Fibroblast of the aortic adventitia (primary cell): ENCODE results near the gene IL21R. TPM values are rescaled to one million over a fixed set of nuclear protein-coding genes. Genes with fewer than 3 reads are reported as not detected.

Experiments
- DNase-seq: peaks from one replicate; pipeline ENCODE4 v3.0.0-alpha.2; 2010; ENCODE audit warnings: low read depth
- H3K4me3 ChIP-seq: 2 replicates; pipeline ENCODE4 v1.5.1; 2011; ENCODE audit warnings: low read depth, mild to moderate bottlenecking, control low read depth, low read length, moderate library complexity
- total RNA-seq: library from RNA; depleted of rRNA; stranded (reverse); fragments of >200 nt; gene quantifications from 2 replicates; pipeline ENCODE4 v1.2.3, GENCODE V29; 2012; ENCODE audit warnings: low replicate concordance
- TF ChIP-seq, protein P1 (sequence below): IDR thresholded peaks from 2 replicates; pipeline ENCODE4 v1.5.1; 2011; ENCODE audit warnings: mild to moderate bottlenecking, low read length, control low read depth, inconsistent platforms; ENCODE audit not compliant: insufficient read depth

The IL21R gene
- 0.54 TPM in 1 of 2 replicates, not detected in the other for total RNA-seq

DNA sequence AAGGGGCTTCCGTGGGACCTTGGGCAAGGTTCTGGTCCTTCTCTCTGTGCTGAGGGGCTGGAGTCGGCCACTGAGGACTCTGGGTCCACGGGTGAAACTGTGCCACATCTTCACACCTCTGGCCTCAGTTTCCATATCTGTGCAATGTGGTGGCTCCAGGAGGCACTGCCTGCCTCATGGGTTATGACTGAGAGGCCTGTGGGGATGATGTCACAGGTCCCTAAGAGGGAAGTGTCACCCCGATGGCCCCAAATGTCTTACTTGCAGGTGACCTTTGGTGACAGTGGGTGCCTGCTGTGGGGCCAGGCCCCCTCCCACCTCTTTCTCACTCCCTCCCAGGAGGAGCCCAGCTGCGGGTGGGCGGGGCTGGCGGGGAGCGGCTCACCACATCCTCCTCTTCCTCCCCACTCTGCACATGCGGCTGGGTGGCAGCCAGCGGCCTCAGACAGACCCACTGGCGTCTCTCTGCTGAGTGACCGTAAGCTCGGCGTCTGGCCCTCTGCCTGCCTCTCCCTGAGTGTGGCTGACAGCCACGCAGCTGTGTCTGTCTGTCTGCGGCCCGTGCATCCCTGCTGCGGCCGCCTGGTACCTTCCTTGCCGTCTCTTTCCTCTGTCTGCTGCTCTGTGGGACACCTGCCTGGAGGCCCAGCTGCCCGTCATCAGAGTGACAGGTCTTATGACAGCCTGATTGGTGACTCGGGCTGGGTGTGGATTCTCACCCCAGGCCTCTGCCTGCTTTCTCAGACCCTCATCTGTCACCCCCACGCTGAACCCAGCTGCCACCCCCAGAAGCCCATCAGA lies at the start of gene IL21R:
Gene IL21R, plus strand, starts transcription at position 407 of the 801 bp plus-strand sequence. CDS start 27,898 bp downstream, outside the sequence.
- DNase-seq: peak; percentile 59
- TF ChIP-seq, protein P1, sequence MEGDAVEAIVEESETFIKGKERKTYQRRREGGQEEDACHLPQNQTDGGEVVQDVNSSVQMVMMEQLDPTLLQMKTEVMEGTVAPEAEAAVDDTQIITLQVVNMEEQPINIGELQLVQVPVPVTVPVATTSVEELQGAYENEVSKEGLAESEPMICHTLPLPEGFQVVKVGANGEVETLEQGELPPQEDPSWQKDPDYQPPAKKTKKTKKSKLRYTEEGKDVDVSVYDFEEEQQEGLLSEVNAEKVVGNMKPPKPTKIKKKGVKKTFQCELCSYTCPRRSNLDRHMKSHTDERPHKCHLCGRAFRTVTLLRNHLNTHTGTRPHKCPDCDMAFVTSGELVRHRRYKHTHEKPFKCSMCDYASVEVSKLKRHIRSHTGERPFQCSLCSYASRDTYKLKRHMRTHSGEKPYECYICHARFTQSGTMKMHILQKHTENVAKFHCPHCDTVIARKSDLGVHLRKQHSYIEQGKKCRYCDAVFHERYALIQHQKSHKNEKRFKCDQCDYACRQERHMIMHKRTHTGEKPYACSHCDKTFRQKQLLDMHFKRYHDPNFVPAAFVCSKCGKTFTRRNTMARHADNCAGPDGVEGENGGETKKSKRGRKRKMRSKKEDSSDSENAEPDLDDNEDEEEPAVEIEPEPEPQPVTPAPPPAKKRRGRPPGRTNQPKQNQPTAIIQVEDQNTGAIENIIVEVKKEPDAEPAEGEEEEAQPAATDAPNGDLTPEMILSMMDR: no peak
- no peak within 1 kb of the TSS for H3K4me3 ChIP-seq

DNA sequence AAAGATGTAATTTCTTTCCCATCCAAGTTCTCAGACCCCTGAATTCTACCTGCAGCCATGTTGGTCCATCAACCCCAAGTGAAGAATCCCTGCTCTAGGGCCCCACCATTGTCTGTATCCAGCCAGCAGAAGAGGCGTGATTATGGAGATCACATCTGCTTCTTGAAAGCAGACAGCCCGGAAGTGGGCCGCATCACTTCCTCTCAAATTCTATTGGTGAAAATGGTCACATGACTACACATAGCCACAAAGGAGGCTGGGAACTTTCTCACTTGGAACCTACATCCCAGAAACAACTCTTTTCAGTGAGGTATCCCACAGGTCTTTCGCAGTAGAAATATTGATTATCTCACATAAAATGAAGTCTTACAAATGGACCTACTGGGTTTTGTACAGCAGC lies 48.1 kb upstream of the IL21R start:
- no peak for DNase-seq
- H3K4me3 ChIP-seq: no peak overlapping the region
- TF ChIP-seq, protein P1: no peak

DNA sequence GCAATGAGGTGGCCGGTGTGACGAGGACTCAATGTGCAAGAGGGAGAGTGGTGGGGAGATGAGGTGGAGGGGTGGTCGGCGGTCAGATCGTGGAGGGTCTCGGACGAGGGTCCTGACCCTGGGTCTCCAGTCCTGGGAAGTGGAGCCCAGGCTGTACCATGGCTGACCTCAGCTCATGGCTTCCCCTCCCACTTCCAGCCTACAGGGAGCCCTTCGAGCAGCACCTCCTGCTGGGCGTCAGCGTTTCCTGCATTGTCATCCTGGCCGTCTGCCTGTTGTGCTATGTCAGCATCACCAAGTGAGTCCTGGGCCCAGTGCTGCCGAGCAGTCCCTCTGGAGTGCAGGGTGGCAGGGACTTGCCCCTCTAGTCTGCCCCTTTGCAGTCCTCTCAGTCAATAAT lies 46.4 kb upstream of the IL21R start:
- no peak overlapping the region for H3K4me3 ChIP-seq
- TF ChIP-seq, protein P1: peak; percentile 34
- peak; percentile 32 for DNase-seq

DNA sequence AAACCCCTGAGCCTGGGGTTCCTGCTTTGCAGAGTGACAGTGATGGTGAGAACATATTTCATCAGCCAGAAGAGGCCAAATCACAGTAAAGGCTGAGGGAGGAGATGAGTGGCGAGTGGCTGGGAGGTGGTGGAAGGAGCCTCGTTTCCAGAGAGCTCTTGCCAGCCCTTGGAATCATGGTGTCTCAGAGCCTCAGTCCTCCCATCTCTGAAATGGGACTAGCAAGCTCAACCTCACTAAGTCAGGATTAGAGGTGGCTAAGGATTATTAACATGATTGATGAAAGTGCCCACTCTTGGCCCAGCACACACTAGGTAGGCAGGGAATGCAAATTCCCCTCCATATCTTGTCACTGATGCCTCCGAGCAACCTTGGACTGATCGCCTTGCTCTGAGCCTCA lies 45.2 kb upstream of the IL21R start:
- no peak for DNase-seq
- TF ChIP-seq, protein P1: no peak
- no peak overlapping the region for H3K4me3 ChIP-seq

DNA sequence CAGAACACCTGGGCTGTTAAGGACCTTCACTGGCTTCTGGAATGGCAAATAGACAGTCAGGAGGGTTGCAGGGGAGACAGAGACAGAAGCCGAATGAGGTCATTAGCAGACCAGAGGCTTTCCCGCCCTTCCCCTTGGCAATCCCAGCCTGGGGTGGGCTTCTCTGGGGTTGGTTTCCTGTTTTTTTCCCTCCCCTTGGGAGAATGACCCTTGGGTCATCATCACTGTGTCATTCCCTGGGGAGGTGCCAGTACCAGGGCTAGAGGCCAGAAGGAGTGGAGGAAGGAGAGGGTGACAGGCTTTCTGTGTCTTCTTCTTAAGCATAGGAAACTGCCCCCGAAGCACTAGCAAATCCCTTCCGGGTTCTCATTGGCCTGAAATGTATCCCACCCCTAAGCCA lies 42.9 kb upstream of the IL21R start:
- no peak overlapping the region for H3K4me3 ChIP-seq
- TF ChIP-seq, protein P1: no peak
- DNase-seq: no peak

DNA sequence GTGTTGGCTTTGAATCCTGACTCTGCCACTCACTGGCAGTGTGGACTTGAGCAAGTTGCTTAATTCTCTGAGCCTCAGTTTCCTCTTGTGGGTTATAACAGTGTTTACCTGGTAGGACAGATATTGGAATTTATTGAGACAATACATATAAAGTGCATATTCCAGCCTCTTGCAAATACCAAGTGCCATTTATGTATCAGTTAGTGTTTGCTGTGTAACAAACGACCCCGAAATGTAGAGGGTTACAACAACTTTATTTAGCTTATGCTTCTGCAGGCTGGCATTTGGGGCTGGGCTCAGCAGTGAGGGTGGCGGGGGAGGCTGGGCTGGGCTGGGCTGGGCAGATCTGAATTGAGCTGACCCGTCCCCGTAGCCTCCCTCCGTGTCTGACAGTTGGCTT lies 42.4 kb upstream of the IL21R start:
- DNase-seq: no peak
- TF ChIP-seq, protein P1: no peak
- no peak overlapping the region for H3K4me3 ChIP-seq
